NCI-H128 (cell line): ENCODE measurements around the gene PROZ.
"Not testable (repeated sequence)": the region's sequence is repeated elsewhere in the genome, so short reads cannot be mapped to it uniquely, and the experiment has no call there.

Experiments used
- DNase-seq: peaks from one replicate; lab custom pipeline; 2025; ENCODE audit not compliant: unreplicated experiment; lab: John Stamatoyannopoulos, UW

PROZ gene

DNA sequence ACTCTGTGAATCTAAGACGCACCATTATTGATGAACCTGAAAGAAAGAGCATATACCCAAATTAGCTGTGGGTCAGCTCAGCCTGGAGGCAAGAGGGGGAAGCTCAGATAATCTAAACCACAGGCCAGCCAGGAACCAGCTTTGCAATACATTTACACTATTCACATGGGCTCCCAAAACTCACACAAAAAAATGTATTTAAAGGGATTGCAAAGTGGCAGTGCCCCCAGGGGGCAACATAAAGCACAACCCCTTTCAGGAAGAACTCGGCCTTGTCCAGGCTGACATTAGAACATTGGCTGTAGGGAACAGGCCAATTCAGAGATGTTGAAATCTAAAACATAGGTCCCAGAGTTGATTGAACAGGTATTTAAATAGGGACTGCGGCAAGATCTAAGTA, 3.2 kb upstream of the PROZ start:
- no peak for DNase-seq

GRCh38 chr13:113155982-113156655, 2.3 kb upstream of the PROZ start:
- DNase-seq: no peak

DNA sequence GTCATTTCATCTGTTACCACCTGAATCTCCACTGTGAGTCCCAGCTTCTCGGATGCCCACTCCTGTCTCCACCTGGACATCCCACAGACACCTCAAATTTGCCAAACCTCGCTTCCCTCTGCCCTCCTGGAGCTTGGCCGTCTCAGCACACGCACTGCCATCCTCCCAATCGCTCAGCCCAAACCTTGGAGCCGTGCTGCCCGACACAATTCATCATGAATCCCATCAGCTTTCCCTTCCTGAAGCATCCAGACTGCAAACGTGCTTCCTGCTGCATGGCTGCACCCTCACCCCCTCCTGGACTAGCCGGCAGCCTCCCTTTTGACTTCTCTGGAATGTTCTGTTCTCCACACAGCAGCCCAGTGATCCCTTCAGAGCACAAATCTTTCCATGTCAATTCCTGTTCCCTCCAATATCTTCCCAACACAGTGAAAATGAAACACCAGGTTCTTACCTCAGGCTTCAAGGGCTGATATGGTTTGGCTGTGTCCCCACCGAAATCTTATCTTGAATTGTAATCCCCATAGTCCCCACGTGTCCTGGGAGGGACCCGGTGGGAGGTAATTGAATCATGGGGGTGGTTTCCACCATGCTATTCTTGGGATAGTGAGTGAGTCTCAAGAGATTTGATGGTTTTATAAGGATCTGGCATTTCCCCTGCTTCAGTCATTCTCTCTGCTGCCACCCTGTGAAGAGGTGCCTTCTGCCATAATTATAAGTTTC, 1.1 kb upstream of the PROZ start:
- no peak for DNase-seq

DNA sequence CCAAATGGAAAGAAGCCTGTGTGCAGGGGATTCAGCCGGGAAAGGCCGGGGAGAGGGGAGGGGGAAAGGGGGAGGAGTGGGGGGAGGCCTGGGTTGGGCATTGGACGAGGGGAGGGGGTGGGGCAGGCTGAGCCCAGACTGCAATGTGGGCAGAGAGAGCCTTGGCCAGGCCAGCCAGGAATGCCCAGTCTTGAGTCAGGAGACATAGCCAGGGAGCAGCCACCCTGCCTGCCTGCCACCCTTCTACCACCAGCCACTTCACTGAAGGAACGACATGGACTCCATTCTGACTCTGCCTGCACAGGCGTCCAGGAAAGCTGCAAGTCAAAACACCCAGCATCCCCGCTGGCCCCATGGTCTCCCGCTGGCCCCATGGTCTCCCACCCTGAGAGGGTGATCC, 498 bp downstream of the PROZ start:
- no peak for DNase-seq

- DNase-seq: no peak
These were observed 1.3 kb downstream of the PROZ start for GRCh38 chr13:113159701-113160100.

GRCh38 chr13:113160983-113161382, 2.5 kb downstream of the PROZ start:
- DNase-seq: no peak

DNA sequence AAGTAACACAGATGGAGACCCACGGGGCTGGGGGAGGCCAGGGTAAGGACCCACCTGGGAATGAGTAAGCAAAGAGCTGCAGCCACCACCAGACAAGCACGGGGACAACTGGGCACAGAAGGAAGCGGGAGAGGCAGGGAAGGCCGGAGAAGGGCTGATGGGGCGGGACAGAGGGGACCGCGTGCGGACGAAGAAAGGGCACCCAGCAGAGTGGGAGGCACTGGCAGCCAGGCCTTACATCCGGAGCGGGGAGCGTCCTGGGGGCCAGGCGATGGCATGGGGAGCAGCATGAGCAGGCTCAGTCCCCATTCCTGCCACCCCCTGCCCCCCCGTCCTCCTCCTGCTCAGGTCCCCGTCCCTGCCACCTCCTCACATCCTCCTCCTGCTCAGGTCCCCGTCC, 3.0 kb downstream of the PROZ start:
- no peak for DNase-seq

- not testable (repeated sequence) for DNase-seq
These were observed 3.5 kb downstream of the PROZ start for GRCh38 chr13:113161975-113162374.

GRCh38 chr13:113162783-113163685, 4.6 kb downstream of the PROZ start:
- DNase-seq: no peak

GRCh38 chr13:113164492-113164891, 6.0 kb downstream of the PROZ start:
- no peak for DNase-seq

GRCh38 chr13:113166266-113166665, 7.8 kb downstream of the PROZ start:
- DNase-seq: no peak

DNA sequence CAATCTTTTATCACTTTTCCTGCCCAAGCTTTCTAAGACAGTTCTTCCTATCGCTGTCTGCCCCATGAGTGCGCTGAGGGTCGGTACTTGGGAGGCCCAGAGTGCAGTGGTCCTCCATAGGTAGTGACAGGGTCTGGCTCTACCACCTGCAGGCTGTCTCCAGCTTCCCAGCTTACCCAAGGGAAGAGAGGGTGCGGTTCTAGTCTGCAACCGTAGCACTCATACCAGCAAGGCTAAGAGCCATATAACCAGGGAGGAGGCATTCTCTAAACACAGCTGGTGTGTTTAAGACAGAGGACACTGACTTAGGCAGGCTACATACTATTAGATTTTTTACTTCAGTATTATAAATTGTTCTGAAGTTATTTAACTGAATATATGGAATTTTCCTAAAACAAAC, 8.2 kb downstream of the PROZ start:
- DNase-seq: no peak

DNA sequence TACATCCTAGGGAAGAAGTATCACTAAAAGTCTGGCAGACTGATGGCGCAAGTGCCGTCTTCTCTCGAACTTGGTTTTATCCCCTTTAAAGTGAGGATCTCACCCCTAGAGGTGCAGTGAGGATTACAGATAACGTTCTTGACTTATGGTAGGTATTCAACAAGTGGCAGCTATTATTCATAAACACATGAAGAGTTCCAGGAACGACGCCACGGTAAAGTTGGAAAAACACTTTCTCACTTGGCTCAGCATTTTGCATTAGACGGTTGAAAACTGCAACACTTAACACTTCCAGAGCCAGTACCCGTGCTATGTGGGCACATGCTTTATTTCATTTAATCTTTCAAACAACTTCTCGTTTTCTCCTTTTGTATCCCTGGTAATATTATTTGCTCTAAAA, 8.7 kb downstream of the PROZ start:
- no peak for DNase-seq

GRCh38 chr13:113167575-113167974, 9.1 kb downstream of the PROZ start:
- DNase-seq: no peak

GRCh38 chr13:113168211-113168610, 9.8 kb downstream of the PROZ start:
- DNase-seq: no peak

GRCh38 chr13:113169277-113170272, 11.1 kb downstream of the PROZ start:
- no peak for DNase-seq

DNA sequence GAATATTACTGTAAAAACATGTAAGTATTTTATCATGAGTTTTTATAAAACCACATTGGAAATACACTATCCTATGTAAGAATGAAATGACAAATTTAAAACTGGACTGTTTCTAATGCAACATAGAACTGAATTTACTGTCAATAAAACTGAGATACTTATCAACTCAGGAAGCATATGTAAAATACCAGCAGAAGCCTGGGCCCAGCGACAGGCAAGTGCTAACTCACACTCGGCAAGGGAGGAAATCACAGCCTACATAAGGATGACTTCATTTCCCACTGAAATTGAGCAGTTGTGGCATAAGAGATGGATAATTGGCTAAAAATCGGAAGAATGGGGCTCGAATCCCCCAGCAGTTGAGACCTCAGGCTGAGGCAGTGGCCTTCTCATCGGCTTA, 12.1 kb downstream of the PROZ start:
- no peak for DNase-seq

GRCh38 chr13:113171250-113172125, 13.0 kb downstream of the PROZ start:
- no peak for DNase-seq

DNA sequence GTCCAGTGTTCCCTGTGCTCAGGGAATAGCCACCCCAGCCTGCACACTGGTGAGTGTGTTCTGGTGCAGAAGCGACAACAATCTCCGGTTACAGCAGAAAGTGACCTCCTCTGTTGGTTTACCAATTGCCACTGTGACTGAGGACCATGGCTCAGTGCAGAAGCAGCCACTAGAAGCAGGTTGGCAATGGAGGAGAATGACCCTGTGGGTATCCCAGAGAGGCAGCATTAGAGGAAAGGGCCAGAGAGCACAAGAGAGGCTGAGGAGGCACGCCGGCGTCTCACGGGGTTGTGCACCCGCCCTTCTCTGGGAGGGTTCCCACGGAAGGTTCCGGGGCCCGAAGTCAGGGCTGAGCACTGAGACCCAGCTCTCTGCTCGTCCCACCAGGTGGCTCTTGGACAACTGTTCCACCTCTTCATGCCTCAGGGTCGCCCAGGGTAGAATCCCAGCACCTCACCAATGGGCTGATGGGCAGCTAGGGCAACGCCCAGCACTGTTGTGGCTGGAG, 14.0 kb downstream of the PROZ start:
- DNase-seq: no peak
